ENCODE measurements around the gene PICALM. TPM values are rescaled to one million over a fixed set of nuclear protein-coding genes. Genes with fewer than 3 reads are reported as not detected.

Gene PICALM
- total and polyA plus RNA-seq, 2 of the 13 experiments (the other 11 are each of a cell fraction or from before 2014, with no cell fraction given): 97.6 to 154 TPM

- TF ChIP-seq BCL3 (CRISPR knock-in tag; IDR thresholded peaks at IDR 0.05) (no peak), ZBTB38 (CRISPR knock-in tag; IDR thresholded peaks at IDR 0.05) (peak; percentile 68), CCAR2 (optimal IDR thresholded peaks at IDR 0.05; ENCODE audit: low read depth, low read length) (no peak), NR2F6 (IDR thresholded peaks at IDR 0.05) (peak; percentile 8; the same call in 1 of the 2 replicates), NR2F6 (CRISPR knock-in tag; IDR thresholded peaks at IDR 0.05) (peak; percentile 83), KDM6A (CRISPR knock-in tag; IDR thresholded peaks at IDR 0.05; ENCODE audit: low read depth) (peak; percentile 48; the same call in 1 of the 2 replicates), KMT2A (CRISPR knock-in tag; IDR thresholded peaks at IDR 0.05) (peak; percentile 67; the same call in 1 of the 2 replicates), HIVEP1 (CRISPR knock-in tag; IDR thresholded peaks at IDR 0.05) (peak; percentile 94), ZC3H4 (CRISPR knock-in tag; IDR thresholded peaks at IDR 0.05; ENCODE audit: borderline replicate concordance) (no peak), SAP130 (CRISPR knock-in tag; IDR thresholded peaks at IDR 0.05; ENCODE audit: low read depth) (peak; percentile 89), U2AF1 (optimal IDR thresholded peaks at IDR 0.05; ENCODE audit: low read depth, low read length) (peak; percentile 70), ZMAT3 (CRISPR knock-in tag; conservative IDR thresholded peaks at IDR 0.05) (0 out of 2 replicates have a peak, but pooled peaks have one; percentile 34), RCOR2 (CRISPR knock-in tag; IDR thresholded peaks at IDR 0.05) (no peak), MYC (CRISPR knock-in tag; IDR thresholded peaks at IDR 0.05; ENCODE audit: borderline replicate concordance) (peak; percentile 67; the same call in 1 of the 2 replicates), ZNF329 (CRISPR knock-in tag; IDR thresholded peaks at IDR 0.05; ENCODE audit: low read depth) (no peak), KDM4B (CRISPR knock-in tag; IDR thresholded peaks at IDR 0.05) (no peak), CTCF (CRISPR knock-in tag; IDR thresholded peaks at IDR 0.05) (peak; percentile 45), ZNF441 (CRISPR knock-in tag; IDR thresholded peaks at IDR 0.05; ENCODE audit: borderline replicate concordance) (no peak)
- TF ChIP-seq, protein P1, sequence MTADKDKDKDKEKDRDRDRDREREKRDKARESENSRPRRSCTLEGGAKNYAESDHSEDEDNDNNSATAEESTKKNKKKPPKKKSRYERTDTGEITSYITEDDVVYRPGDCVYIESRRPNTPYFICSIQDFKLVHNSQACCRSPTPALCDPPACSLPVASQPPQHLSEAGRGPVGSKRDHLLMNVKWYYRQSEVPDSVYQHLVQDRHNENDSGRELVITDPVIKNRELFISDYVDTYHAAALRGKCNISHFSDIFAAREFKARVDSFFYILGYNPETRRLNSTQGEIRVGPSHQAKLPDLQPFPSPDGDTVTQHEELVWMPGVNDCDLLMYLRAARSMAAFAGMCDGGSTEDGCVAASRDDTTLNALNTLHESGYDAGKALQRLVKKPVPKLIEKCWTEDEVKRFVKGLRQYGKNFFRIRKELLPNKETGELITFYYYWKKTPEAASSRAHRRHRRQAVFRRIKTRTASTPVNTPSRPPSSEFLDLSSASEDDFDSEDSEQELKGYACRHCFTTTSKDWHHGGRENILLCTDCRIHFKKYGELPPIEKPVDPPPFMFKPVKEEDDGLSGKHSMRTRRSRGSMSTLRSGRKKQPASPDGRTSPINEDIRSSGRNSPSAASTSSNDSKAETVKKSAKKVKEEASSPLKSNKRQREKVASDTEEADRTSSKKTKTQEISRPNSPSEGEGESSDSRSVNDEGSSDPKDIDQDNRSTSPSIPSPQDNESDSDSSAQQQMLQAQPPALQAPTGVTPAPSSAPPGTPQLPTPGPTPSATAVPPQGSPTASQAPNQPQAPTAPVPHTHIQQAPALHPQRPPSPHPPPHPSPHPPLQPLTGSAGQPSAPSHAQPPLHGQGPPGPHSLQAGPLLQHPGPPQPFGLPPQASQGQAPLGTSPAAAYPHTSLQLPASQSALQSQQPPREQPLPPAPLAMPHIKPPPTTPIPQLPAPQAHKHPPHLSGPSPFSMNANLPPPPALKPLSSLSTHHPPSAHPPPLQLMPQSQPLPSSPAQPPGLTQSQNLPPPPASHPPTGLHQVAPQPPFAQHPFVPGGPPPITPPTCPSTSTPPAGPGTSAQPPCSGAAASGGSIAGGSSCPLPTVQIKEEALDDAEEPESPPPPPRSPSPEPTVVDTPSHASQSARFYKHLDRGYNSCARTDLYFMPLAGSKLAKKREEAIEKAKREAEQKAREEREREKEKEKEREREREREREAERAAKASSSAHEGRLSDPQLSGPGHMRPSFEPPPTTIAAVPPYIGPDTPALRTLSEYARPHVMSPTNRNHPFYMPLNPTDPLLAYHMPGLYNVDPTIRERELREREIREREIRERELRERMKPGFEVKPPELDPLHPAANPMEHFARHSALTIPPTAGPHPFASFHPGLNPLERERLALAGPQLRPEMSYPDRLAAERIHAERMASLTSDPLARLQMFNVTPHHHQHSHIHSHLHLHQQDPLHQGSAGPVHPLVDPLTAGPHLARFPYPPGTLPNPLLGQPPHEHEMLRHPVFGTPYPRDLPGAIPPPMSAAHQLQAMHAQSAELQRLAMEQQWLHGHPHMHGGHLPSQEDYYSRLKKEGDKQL (CRISPR knock-in tag; IDR thresholded peaks at IDR 0.05; ENCODE audit: low read depth): 0 out of 2 replicates have a peak, but pooled peaks have one; percentile 47
- TF ChIP-seq, protein P2, sequence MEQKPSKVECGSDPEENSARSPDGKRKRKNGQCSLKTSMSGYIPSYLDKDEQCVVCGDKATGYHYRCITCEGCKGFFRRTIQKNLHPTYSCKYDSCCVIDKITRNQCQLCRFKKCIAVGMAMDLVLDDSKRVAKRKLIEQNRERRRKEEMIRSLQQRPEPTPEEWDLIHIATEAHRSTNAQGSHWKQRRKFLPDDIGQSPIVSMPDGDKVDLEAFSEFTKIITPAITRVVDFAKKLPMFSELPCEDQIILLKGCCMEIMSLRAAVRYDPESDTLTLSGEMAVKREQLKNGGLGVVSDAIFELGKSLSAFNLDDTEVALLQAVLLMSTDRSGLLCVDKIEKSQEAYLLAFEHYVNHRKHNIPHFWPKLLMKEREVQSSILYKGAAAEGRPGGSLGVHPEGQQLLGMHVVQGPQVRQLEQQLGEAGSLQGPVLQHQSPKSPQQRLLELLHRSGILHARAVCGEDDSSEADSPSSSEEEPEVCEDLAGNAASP (CRISPR knock-in tag; IDR thresholded peaks at IDR 0.05; ENCODE audit: borderline replicate concordance): peak; percentile 83; the same call in 1 of the 2 replicates
- TF ChIP-seq, protein P3, sequence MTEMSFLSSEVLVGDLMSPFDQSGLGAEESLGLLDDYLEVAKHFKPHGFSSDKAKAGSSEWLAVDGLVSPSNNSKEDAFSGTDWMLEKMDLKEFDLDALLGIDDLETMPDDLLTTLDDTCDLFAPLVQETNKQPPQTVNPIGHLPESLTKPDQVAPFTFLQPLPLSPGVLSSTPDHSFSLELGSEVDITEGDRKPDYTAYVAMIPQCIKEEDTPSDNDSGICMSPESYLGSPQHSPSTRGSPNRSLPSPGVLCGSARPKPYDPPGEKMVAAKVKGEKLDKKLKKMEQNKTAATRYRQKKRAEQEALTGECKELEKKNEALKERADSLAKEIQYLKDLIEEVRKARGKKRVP (CRISPR knock-in tag; IDR thresholded peaks at IDR 0.05): peak in 1 of 2 experiments; percentile 80; a peak in 2 of 4 replicates
Observed at GRCh38 chr11:86068951-86069407, at the start of gene PICALM (continued).
